HG03442 (cell line): Measurements from ENCODE around the gene FAM76B.
"Not testable (repeated sequence)": the region's sequence is repeated elsewhere in the genome, so short reads cannot be mapped to it uniquely, and the experiment has no call there.

Experiments used
- ATAC-seq: cut with Tn5 transposase; IDR thresholded peaks from one replicate; pipeline ENCODE4 v1.9.1; 2021; ENCODE audit warnings: mild to moderate bottlenecking, moderate library complexity; ENCODE audit not compliant: unreplicated experiment

The FAM76B gene

GRCh38 chr11:95789506-95790122 lies at the start of gene FAM76B:
Gene FAM76B (minus strand): TSS chr11:95789782. CDS start chr11:95789478, 304 bp downstream.
- ATAC-seq = peak; percentile 70

GRCh38 chr11:95835768-95836488 lies 46.3 kb upstream of the FAM76B start:
- ATAC-seq = peak; percentile 97

GRCh38 chr11:95835351-95835750 lies 45.8 kb upstream of the FAM76B start:
- no peak for ATAC-seq

GRCh38 chr11:95833378-95833777 lies 43.8 kb upstream of the FAM76B start:
- ATAC-seq = no peak

- ATAC-seq = no peak
Measured at GRCh38 chr11:95832763-95833162, 43.2 kb upstream of the FAM76B start.

GRCh38 chr11:95831198-95831883 lies 41.8 kb upstream of the FAM76B start:
- ATAC-seq = no peak

- no peak for ATAC-seq
Measured at GRCh38 chr11:95829580-95830259, 40.1 kb upstream of the FAM76B start.

GRCh38 chr11:95827696-95828095 lies 38.1 kb upstream of the FAM76B start:
- ATAC-seq = no peak

- no peak for ATAC-seq
Measured at GRCh38 chr11:95821640-95822039, 32.1 kb upstream of the FAM76B start.

GRCh38 chr11:95816037-95816436 lies 26.5 kb upstream of the FAM76B start:
- no peak for ATAC-seq

GRCh38 chr11:95811052-95811451 lies 21.5 kb upstream of the FAM76B start:
- ATAC-seq = not testable (repeated sequence)

GRCh38 chr11:95806464-95806863 lies 16.9 kb upstream of the FAM76B start:
- ATAC-seq = not testable (repeated sequence)

- no peak for ATAC-seq
Measured at GRCh38 chr11:95805869-95806268, 16.3 kb upstream of the FAM76B start.

GRCh38 chr11:95803973-95804372 lies 14.4 kb upstream of the FAM76B start:
- no peak for ATAC-seq

GRCh38 chr11:95802806-95803205 lies 13.2 kb upstream of the FAM76B start:
- ATAC-seq = no peak

- no peak for ATAC-seq
Measured at GRCh38 chr11:95800438-95800837, 10.9 kb upstream of the FAM76B start.

GRCh38 chr11:95799546-95799945 lies 10.0 kb upstream of the FAM76B start:
- no peak for ATAC-seq

- no peak for ATAC-seq
Measured at GRCh38 chr11:95796501-95796900, 6.9 kb upstream of the FAM76B start.

- no peak for ATAC-seq
Measured at GRCh38 chr11:95795627-95796295, 6.2 kb upstream of the FAM76B start.

GRCh38 chr11:95794086-95794485 lies 4.5 kb upstream of the FAM76B start:
- ATAC-seq = no peak

- ATAC-seq = no peak
Measured at GRCh38 chr11:95793116-95793515, 3.5 kb upstream of the FAM76B start.
